CD4-positive, alpha-beta T cell treated with Interleukin-2 at 100 ng/mL for 4 hours (primary cell): Measurements from ENCODE around the gene FBXO41.
"Not testable (repeated sequence)": the region's sequence is repeated elsewhere in the genome, so short reads cannot be mapped to it uniquely, and the experiment has no call there.

Source experiments
- DNase-seq: peaks from one replicate; pipeline ENCODE4 v3.0.0-alpha.2; 2020; ENCODE audit warnings: low spot score

Gene FBXO41

DNA sequence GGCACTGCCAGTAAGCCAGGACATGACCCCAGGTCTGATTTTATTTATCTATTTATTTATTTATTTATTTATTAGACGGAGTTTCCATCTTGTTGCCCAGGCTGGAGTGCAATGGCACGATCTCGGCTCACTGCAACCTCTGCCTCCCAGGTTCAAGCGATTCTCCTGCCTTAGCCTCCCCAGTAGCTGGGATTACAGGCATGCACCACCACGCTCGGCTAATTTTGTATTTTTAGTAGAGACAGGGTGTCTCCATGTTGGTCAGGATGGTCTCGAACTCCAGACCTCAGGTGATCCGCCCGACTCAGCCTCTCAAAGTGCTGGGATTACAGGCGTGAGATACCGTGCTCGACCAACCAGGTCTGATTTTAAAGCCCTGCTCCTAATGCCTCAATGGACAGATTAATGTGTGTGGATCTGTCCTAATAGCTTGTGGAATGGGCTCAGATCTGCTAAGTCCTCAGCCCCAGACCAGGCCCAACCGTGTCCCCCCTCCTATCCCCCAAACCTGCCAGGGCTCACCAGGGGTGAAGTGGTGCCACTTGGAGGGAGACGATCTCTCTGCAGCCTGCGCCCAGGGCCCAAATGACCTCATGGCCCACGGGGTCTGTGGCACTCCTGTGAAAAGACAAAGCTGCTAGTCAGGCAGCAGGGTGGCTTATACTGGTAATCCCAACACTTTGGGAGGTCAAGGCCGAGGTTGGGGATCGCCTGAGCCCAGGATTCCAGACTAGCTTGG, 21.4 kb downstream of the FBXO41 start:
- not testable (repeated sequence) for DNase-seq

- DNase-seq, result no peak
Observed at GRCh38 chr2:73262108-73262651, 22.1 kb downstream of the FBXO41 start.

DNA sequence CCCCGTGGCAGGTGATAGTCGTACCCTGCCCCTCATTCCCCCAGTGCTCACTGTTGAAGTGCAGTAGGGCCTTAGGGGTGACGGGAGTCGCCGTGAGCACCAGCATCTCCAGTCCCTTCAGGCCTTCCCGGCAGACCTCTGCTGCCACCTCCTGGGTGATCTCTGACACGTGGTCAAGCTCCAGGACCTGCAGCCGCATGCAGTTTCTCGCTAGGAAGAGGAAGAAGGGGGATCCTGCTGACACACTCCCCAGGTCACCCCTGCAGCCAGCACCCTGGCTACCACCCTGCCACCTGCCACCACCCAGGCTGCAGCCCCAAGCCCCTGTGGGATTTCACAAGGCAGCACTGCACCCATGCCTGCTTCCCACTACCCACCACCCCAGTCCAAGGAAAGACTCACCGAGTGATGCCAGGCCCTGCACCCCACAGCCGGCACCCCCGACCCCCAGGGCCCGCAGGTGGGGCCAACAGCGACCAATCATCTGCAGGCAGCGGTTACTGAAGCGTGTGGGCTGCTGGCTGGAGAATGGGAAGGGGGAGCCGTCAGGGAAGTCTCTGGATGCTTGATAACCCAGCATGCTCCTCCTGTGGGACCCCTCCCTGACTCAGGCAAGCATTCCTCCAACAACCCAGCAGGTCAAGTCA, 23.8 kb downstream of the FBXO41 start:
- no peak for DNase-seq

DNA sequence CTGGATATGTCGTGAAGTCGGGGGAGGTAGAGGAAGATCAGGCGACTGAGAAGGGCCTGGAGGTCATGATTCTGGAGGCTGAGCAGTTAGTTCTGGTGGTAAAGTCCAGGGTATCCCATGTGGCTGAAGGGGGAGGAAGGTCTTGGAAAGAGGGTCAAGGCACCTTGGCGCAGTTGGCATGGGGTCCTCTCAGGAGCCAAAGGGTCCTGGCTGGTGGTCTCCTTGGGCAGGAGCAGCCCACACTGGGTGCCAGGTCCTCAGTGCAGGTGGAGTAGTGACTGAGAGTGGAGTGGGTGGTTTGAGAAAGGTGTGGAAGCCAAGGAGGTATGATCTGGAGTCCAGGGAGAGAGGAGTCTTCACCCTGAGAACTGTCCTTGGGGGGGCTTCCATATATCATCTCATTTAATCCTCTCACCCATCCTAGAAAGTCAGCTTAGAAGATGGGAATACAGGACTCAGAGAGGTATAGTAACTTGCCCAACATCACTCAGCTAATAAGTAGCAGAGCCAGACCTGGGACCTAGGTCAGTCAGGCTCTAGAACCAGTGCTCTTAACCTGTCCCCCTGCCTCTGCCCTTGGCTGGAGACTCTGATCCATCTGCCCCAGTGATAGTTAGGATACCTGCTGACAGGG, 24.5 kb downstream of the FBXO41 start:
- no peak for DNase-seq

DNA sequence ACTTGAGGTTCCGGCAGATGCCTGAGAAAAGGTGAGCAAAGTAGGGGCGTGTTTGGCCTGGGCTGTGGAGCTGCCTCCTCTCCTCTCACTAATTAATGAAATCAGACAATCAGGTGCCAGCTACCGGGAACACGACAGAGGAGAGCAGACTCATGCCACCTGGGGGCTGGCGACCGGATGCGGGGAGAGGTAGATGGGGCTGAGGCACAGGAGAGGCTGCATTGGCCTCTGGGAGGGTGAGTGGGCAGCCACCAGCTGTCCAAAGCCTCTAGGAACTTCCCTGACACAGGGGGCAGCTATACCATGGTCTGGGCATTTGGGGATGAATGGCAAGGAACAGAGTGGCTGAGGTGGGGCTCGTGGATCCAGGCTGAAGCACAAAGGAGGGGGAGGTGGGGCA, 25.0 kb downstream of the FBXO41 start:
- DNase-seq, result no peak

DNA sequence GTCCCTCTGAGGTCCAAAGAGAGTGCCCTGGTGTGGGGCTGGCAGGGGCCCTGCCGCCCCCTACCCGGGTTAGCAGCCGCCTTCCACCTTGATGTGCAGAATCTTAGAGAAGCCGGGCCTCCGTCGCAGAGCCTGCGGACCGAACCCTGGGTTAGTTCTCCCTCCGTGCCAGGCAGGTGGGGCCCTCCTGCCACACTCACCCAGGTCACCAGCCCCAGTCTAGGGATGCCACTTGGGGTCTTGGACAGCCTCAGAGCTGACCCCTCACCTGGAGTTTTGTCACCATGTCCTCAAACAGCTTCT, 25.4 kb downstream of the FBXO41 start:
- no peak for DNase-seq

GRCh38 chr2:73258186-73258912, 25.9 kb downstream of the FBXO41 start:
- no peak for DNase-seq

DNA sequence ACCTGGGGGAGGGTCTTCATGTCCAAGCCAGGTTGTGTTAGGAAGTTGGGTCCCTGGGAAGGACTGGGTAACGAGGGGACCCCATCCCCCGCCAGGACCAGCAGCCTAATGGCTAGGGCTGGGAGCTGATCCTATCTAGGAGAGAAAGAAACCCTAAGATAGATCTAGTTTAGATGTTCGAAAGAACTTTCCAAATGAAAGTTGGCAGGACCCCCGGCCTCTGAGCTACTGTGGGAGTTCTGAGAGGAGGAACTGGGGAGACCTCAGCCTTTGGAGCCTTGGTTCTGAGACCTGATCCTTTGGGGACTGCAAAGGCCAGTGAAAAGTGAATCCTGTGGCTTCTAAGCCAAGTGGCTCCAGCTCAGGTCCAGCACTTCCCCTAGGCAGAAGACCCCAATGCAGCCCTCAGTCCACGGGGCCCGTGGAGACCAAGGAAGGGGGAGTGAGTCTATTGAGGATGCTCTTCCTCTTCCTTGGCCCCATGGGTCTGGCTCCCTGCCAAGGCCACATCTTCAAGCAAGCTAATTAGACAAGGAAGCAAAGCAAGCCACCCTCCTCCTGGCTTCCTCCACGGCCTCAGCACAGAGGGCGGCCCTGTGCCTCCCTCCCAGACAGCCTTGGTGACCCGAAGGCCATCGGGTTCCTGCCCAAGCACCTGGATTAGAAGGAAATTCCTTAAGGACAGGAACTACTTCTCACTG, 26.7 kb downstream of the FBXO41 start:
- peak; percentile 7 for DNase-seq

GRCh38 chr2:73257021-73257420, 27.3 kb downstream of the FBXO41 start:
- DNase-seq, result no peak

- no peak for DNase-seq
Observed at GRCh38 chr2:73256618-73256922, 27.7 kb downstream of the FBXO41 start.

- no peak for DNase-seq
Observed at GRCh38 chr2:73255907-73256617, 28.2 kb downstream of the FBXO41 start.

DNA sequence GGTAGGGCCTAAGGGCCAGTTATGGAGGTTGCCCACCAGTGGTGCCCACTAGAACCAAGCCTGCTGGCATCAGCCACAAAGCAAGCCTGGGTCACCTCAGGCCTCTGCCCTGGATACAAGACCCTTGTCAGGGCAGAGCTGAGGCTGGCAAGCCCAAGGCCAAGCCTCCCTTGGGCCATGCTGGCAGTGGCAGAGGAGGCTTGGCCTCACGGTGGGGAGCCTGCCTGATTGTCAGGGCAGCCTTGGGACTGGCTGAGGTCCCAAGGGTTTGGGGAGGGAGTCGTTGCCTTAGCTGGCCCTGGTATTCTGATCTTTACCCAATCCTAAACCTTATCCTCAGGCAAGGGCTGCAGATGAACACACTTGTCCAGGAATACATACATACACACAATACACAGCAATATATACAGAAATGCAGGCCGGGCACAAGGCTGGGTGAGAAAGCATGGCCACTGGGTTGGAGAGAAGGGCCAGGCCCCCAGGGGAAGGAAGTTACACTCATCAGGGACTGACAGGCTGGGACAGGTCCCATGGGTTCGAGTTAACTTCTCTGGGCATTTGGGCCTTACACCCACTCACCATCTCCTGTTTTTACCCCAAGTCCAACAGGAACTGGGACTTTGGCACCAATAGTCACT, 29.2 kb downstream of the FBXO41 start:
- no peak for DNase-seq

GRCh38 chr2:73254343-73255006, 29.8 kb downstream of the FBXO41 start:
- no peak for DNase-seq

DNA sequence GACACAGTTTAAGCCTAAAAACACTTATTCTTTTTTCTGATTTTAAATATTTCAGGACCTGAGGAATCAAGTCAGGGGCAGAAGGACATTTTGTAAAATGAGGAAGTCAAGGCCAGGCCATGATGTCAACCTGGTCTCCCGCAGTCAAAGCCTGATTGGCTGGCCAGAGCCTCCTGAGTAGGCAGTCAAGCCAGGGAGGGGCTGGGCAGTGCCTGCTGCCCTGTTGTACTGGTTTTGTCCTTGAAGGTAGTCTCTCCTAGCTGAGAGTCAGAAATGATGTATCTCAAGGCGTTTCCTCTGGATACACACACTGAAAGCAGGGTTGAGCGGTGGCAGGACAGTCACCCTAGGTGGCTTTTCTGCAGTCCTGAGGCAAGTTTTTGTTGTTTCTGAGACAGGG, 30.4 kb downstream of the FBXO41 start:
- DNase-seq, result no peak

GRCh38 chr2:73253400-73253799, 30.9 kb downstream of the FBXO41 start:
- DNase-seq, result no peak

- DNase-seq, result no peak
Observed at GRCh38 chr2:73252238-73253027, 31.8 kb downstream of the FBXO41 start.

DNA sequence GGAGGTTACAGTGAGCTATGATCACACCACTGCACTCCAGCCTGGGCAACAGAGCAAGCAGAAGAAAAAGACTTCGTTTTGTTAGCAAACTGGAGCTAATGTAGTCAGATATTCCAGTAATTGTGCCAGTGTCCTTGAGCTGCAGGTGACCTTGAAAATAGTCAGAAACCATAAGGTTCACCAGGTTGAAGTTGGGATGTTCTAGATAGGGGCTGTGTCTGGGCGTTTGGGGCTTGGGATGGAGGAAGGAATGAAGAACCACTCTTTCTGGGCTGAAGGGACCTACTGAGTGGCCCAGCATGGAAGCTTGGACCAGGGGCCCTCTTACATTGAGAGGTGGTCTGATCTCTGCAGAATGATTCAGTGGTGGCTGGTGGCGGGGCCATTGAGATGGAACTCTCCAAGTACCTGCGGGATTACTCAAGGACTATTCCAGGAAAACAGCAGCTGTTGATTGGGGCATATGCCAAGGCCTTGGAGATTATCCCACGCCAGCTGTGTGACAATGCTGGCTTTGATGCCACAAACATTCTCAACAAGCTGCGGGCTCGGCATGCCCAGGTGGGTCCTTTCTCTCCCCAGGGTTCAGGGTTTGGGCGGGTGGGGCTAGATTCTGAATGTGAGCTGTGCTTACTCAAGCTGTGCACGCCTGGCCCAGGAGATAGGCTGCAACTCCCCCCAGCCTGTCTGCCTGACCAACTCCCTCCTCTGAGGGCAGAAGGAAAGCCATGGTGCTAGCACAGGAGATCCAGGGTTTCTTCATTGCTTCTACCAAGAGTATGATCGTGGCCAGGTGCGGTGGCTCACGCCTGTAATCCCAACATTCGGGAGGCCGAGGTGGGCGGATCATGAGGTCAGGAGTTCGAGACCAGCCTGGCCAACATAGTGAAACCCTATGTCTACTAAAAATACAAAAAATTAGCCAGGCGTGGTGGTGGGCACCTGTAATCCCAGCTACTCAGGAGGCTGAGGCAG, 33.1 kb downstream of the FBXO41 start:
- no peak for DNase-seq

- no peak for DNase-seq
Observed at GRCh38 chr2:73249636-73250035, 34.6 kb downstream of the FBXO41 start.
